Omental fat pad (tissue), 4 donors: ENCODE measurements around the gene MYO16. TPM values are rescaled to one million over a fixed set of nuclear protein-coding genes. Genes with fewer than 3 reads are reported as not detected.

Source experiments
- ATAC-seq: fragments of 150-250 bp; one replicate; pipeline ENCODE4 v1.9.1; 2016; ENCODE audit warnings: mild to moderate bottlenecking, moderate library complexity; ENCODE audit not compliant: low FRiP score
- DNase-seq: peaks from one replicate; pipeline ENCODE4 v3.0.0-alpha.2; 2019; ENCODE audit warnings: low spot score
- total RNA-seq, 4 donors: library from RNA; depleted of rRNA; stranded (reverse); fragments of >200 nt; gene quantifications; one replicate each; pipeline ENCODE4 v1.1.0, GENCODE V29; 2016
- TF ChIP-seq, protein P1 (sequence below), 3 donors: fragments of 450-650 bp; IDR thresholded peaks; one replicate each; pipeline ENCODE4 v1.5.1; 2016 to 2017; ENCODE audit warnings: antibody characterized with exemption in 3 of 3, mild to moderate bottlenecking in 3 of 3, moderate library complexity in 2 of 3

The MYO16 gene
- total RNA-seq, 4 donors from 2014 or later = 0.48 to 1.9 (median 0.93) TPM; not detected in 1

DNA sequence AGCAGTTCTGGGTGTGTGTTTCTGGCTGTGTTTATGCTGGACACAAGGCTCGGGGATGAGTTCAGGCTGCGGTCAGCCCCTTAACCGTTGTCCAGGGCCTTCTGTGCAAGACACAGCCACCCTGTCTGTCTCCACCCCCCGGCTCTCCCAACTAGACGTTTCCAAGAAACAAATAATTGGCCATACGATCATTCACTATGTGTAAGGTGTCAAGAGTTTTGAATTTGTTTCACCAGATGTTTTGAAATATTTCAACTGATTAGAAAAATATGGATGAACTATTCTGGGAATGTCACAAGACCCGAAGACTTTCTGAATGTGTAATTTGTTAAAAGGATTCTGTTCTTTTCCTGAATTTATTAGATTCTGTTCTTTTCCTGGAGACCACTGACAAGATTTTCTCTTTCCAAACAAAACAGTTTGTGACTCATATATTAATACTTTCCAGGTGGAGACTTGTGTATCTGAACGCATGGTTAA, 318.2 kb downstream of the MYO16 start:
- TF ChIP-seq, protein P1, sequence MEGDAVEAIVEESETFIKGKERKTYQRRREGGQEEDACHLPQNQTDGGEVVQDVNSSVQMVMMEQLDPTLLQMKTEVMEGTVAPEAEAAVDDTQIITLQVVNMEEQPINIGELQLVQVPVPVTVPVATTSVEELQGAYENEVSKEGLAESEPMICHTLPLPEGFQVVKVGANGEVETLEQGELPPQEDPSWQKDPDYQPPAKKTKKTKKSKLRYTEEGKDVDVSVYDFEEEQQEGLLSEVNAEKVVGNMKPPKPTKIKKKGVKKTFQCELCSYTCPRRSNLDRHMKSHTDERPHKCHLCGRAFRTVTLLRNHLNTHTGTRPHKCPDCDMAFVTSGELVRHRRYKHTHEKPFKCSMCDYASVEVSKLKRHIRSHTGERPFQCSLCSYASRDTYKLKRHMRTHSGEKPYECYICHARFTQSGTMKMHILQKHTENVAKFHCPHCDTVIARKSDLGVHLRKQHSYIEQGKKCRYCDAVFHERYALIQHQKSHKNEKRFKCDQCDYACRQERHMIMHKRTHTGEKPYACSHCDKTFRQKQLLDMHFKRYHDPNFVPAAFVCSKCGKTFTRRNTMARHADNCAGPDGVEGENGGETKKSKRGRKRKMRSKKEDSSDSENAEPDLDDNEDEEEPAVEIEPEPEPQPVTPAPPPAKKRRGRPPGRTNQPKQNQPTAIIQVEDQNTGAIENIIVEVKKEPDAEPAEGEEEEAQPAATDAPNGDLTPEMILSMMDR (IDR thresholded peaks at IDR 0.05) = no peak
- ATAC-seq = no peak
- DNase-seq = no peak

DNA sequence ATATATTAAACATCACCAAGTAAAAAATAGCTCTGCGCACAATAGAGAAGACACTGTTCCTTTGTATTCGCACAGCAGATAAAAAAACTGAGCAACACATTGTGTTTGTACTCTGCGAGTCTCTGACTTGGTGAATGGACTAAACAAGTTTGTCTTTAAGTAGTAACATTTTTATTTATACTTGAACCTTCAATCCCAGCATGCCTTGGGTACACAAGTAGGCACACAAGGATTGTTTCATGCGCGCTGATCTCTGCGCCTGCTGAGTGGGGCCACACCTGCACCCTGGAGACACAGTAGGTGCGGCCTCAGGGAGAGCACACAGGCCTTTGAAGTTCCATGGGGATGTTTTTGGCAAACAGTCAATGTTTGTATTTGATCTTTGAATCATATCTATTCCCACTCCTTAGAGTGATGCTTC, 318.9 kb downstream of the MYO16 start:
- no peak for DNase-seq
- ATAC-seq = no peak
- TF ChIP-seq, protein P1 (IDR thresholded peaks at IDR 0.05) = no peak

DNA sequence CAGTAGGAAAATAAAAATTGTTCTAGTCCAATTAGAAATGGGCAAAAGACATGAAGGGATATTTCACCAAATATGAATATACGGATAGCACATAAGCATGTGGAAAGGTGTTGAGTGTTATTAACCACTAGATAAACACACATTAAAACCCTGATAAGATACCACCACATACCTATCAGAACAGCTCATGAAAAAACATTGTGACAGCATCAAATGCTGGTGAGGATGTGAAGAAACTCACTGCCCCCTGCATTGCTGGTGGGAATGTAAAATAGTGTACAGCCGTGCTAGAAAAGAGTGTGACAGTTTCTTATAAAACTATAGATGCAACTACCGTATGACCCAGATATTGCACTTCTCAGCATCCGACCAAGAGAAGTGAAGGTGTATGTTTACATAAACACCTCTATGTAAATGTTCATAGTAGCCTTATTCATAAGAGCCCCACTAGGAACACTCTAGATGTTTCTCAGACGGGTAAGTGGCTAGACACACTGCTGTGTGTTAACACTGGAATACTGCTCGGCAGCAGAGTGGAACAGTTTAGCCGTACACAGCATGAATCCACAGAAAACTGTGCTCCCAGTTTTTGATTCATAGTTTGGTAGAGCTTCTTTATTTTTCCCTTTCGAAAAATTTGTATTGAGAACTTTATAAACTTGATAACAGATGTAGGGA, 321.1 kb downstream of the MYO16 start:
- no peak for DNase-seq
- no peak for ATAC-seq

DNA sequence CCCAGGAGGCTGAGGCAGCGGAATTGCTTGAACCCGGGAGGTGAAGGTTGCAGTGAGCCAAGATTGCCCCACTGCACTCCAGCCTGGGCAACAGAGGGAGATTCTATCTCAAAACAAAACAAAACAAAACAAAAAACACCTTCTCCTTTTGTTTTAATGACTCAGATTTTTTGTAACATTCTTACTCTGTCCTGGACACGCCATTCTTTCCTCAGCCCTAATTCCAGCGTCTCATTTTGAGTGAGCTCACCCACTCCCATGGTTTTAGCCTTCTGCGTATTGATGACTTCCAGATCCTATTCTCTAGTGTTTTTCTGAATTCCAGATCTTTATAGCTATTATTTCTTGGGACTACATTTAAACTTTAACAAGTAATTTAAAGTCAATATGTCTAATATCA, 326.3 kb downstream of the MYO16 start:
- TF ChIP-seq, protein P1 (IDR thresholded peaks at IDR 0.05) = no peak
- DNase-seq (no peak), ATAC-seq (no peak)

More for the DNA sequence above, 321.1 kb downstream of the MYO16 start:
- TF ChIP-seq, protein P1 (IDR thresholded peaks at IDR 0.05) = no peak

DNA sequence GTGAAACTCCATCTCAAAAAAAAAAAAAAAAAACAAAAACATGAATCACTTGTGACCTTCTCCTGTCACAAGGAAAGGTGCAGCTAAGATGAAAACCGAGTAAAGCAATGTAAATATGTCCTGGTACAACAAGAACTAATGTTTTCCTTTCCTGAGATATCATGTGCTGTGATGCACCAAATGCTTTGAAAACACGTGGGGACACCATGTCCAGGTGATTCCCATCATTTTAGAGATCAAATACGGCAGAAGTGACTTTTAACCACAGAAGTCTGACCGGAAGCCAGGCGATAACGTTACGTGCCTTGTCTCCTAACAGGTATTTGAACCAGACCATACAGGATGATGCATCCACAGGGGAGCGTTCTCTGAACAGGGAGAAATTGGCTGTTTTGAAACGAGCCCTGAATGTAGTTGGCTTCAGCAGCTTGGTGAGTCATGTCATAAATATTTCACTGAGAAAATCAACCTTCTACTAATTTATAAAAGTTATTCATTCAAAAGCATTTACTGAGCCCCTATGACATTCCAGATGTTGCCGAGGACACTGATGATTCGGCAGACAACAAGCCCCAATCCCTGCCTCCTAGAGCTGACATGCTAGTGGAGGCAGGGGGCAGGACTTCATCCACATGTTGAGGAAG, 328.1 kb downstream of the MYO16 start:
- ATAC-seq = peak; percentile 94
- no peak for DNase-seq
- TF ChIP-seq, protein P1 (IDR thresholded peaks at IDR 0.05) = no peak

DNA sequence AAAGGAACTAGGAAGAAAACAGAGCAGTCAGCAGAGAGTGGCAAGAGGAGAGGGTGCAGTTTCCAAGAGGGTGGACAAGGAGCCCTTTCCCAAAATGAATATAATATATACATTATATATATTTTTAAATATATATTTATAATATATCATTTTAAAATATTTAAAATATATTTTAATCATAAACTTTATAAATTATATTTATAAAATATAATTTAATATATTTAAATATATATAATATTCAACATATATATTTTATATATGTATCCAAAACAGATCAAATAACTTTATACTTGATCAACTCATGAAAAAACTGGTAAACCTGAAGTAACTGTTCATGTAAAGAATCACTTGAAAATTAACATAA, 328.6 kb downstream of the MYO16 start:
- DNase-seq (no peak), ATAC-seq (no peak)
- TF ChIP-seq, protein P1 (IDR thresholded peaks at IDR 0.05) = no peak

DNA sequence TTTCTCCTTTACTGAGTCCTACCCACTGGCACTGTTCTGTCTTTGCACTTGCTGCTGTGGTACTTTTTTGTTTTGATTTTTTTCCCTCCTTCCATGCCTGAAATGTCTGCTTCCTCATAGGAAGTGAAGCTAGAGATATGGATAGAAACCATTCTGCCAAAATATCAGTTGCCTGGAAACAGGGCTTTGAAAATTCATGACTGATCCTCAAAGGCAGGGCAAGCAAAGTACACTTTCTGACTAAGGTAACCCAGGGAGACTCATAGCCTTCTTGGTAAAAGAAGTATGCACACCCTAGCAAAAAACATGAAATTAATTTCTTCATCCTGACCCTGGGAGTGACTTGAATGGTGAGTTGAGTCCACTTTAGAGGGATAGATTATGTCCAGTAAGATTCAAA, 329.8 kb downstream of the MYO16 start:
- TF ChIP-seq, protein P1 (IDR thresholded peaks at IDR 0.05) = no peak
- ATAC-seq (peak; percentile 55), DNase-seq (no peak)
